Caco-2 (cell line): ENCODE results near the gene DLGAP3. TPM values are rescaled to one million over a fixed set of nuclear protein-coding genes. Genes with fewer than 3 reads are reported as not detected.

Experiments
- BruUV-seq: library from RNA; stranded (reverse); fragments of 400-500 nt; replicated peaks from 2 replicates; lab custom pipeline; 2021; lab: Mats Ljungman, UMichigan
- CTCF ChIA-PET: fragments of 300-600 bp; sonication (Branson Sonifier 250); formaldehyde crosslinking; loops from one replicate; lab custom pipeline; 2022; ENCODE audit warnings: antibody characterized with exemption; lab: Charles Lee
- POLR2A ChIA-PET: fragments of 300-600 bp; sonication (Branson Sonifier 250); formaldehyde crosslinking; loops from one replicate; lab custom pipeline; 2022; ENCODE audit warnings: antibody characterized with exemption; lab: Charles Lee
- DNase-seq, 2 experiments: peaks; one replicate each; pipeline versions ENCODE4 v3.0.0 to v3.0.0-alpha.2; 2020 to 2022
- H3K27me3 ChIP-seq: replicated peaks from 2 replicates; pipeline ENCODE4 v1.6.0; 2011; ENCODE audit warnings: low read length; ENCODE audit not compliant: control insufficient read depth, insufficient read depth
- H3K36me3 ChIP-seq: 2 replicates; pipeline ENCODE4 v1.5.1; 2011; ENCODE audit warnings: low read length; ENCODE audit not compliant: control insufficient read depth, insufficient read depth
- H3K4me1 ChIP-seq: fragments of 250-450 bp; sonication (Bioruptor Pico); 2 replicates; pipeline ENCODE4 v1.5.1; 2020; ENCODE audit warnings: mild to moderate bottlenecking
- H3K4me3 ChIP-seq: 2 replicates; pipeline ENCODE4 v1.5.1; 2011; ENCODE audit warnings: low read depth, mild to moderate bottlenecking, control low read depth, low read length
- H3K9me3 ChIP-seq: fragments of 250-450 bp; sonication (Bioruptor Pico); 2 replicates; pipeline ENCODE4 v1.5.1; 2020; ENCODE audit warnings: mild to moderate bottlenecking, moderate library complexity
- H3K27ac Mint-ChIP-seq: one replicate; pipeline ENCODE4 v1.8.0; 2022; ENCODE audit warnings: mixed read lengths; ENCODE audit not compliant: unreplicated experiment
- H3K27me3 Mint-ChIP-seq: one replicate; pipeline ENCODE4 v1.8.0; 2022; ENCODE audit warnings: mixed read lengths; ENCODE audit not compliant: insufficient read depth, unreplicated experiment
- H3K36me3 Mint-ChIP-seq: one replicate; pipeline ENCODE4 v1.8.0; 2022; ENCODE audit warnings: mild to moderate bottlenecking, mixed read lengths; ENCODE audit not compliant: insufficient read depth, unreplicated experiment
- H3K4me1 Mint-ChIP-seq: one replicate; pipeline ENCODE4 v1.8.0; 2022; ENCODE audit warnings: low read depth, mixed read lengths; ENCODE audit not compliant: unreplicated experiment
- H3K4me3 Mint-ChIP-seq: one replicate; pipeline ENCODE4 v1.8.0; 2022; ENCODE audit warnings: mild to moderate bottlenecking, moderate library complexity, mixed read lengths; ENCODE audit not compliant: unreplicated experiment
- H3K9me3 Mint-ChIP-seq: one replicate; pipeline ENCODE4 v1.8.0; 2022; ENCODE audit warnings: mixed read lengths; ENCODE audit not compliant: unreplicated experiment
- CTCF ChIP-seq, 2 experiments: fragments of 200-600 bp in 1 of 2; IDR thresholded peaks; 1 replicate in 1 of 2; 2 replicates in 1 of 2; pipeline versions ENCODE4 v1.5.1 to v1.8.0; 2011 to 2022; ENCODE audit warnings: antibody characterized with exemption in 1 of 2, control low read depth in 1 of 2, inconsistent platforms in 1 of 2, low read depth in 1 of 2, low read length in 1 of 2, mild to moderate bottlenecking in 1 of 2, moderate library complexity in 1 of 2; ENCODE audit not compliant: insufficient read depth in 1 of 2, severe bottlenecking in 1 of 2, unreplicated experiment in 1 of 2
- intact Hi-C: fragments of 100-400 bp; cut with micrococcal nuclease; formaldehyde crosslinking; loops from one replicate; pipeline ENCODE4 v1.10.0; 2022; ENCODE audit not compliant: unreplicated experiment
- total RNA-seq: library from RNA; stranded (reverse); gene quantifications from 2 replicates; pipeline ENCODE4 v1.2.3, GENCODE V29; 2022

Gene DLGAP3
- total RNA-seq, 1 experiment from 2014 or later = 0.16 TPM

GRCh38 chr1:34900775-34901502 is 28.5 kb downstream of the DLGAP3 start:
- no peaks in the 10 kb centered on the region for H3K36me3 ChIP-seq
- no peaks in the 10 kb centered on the region for H3K27me3 ChIP-seq
- H3K9me3 ChIP-seq = no peaks in the 10 kb centered on the region
- H3K4me3 ChIP-seq = no peak overlapping the region
- no peak for DNase-seq
- H3K4me3 Mint-ChIP-seq = no peak overlapping the region
- H3K27me3 Mint-ChIP-seq = peaks cover 29% of the 10 kb centered on the region
- H3K4me1 Mint-ChIP-seq = no peaks in the 10 kb centered on the region
- POLR2A ChIA-PET = no interaction called here
- BruUV-seq = no TSS peak
- no peak overlapping the region for H3K27ac Mint-ChIP-seq
- no peak for TF ChIP-seq CTCF (IDR thresholded peaks at IDR 0.05; ENCODE audit: insufficient read depth in 1 of 2, low read depth in 1 of 2, low read length in 1 of 2, severe bottlenecking in 1 of 2, unreplicated experiment in 1 of 2)
- CTCF ChIA-PET = no interaction called here
- intact Hi-C loops = no loop called here
- no peaks in the 10 kb centered on the region for H3K9me3 Mint-ChIP-seq
- H3K4me1 ChIP-seq = no peaks in the 10 kb centered on the region
- H3K36me3 Mint-ChIP-seq = no peaks in the 10 kb centered on the region

- Mint-ChIP-seq H3K4me1 (no peaks in the 10 kb centered on the region), H3K27me3 (peaks cover 29% of the 10 kb centered on the region), H3K9me3 (no peaks in the 10 kb centered on the region), H3K27ac (no peak overlapping the region), H3K36me3 (no peaks in the 10 kb centered on the region), H3K4me3 (no peak overlapping the region)
- Histone ChIP-seq H3K9me3 (no peaks in the 10 kb centered on the region), H3K4me3 (no peak overlapping the region), H3K27me3 (no peaks in the 10 kb centered on the region), H3K4me1 (no peaks in the 10 kb centered on the region), H3K36me3 (no peaks in the 10 kb centered on the region)
- BruUV-seq = no TSS peak
- CTCF ChIA-PET = no interaction called here
- no peak for DNase-seq
- POLR2A ChIA-PET = no interaction called here
- intact Hi-C loops = no loop called here
- TF ChIP-seq CTCF (IDR thresholded peaks at IDR 0.05; ENCODE audit: insufficient read depth in 1 of 2, low read depth in 1 of 2, low read length in 1 of 2, severe bottlenecking in 1 of 2, unreplicated experiment in 1 of 2) = no peak
These were observed 29.5 kb downstream of the DLGAP3 start for GRCh38 chr1:34899906-34900305.

GRCh38 chr1:34899471-34899870 is 30.0 kb downstream of the DLGAP3 start:
- H3K27me3 Mint-ChIP-seq = peaks cover 29% of the 10 kb centered on the region
- no peaks in the 10 kb centered on the region for H3K4me1 ChIP-seq
- no peaks in the 10 kb centered on the region for H3K9me3 ChIP-seq
- no peak overlapping the region for H3K4me3 ChIP-seq
- no peaks in the 10 kb centered on the region for H3K9me3 Mint-ChIP-seq
- POLR2A ChIA-PET = no interaction called here
- no peak for TF ChIP-seq CTCF (IDR thresholded peaks at IDR 0.05; ENCODE audit: insufficient read depth in 1 of 2, low read depth in 1 of 2, low read length in 1 of 2, severe bottlenecking in 1 of 2, unreplicated experiment in 1 of 2)
- intact Hi-C loops = no loop called here
- no TSS peak for BruUV-seq
- CTCF ChIA-PET = no interaction called here
- no peak overlapping the region for H3K27ac Mint-ChIP-seq
- no peaks in the 10 kb centered on the region for H3K36me3 Mint-ChIP-seq
- H3K4me1 Mint-ChIP-seq = no peaks in the 10 kb centered on the region
- H3K27me3 ChIP-seq = no peaks in the 10 kb centered on the region
- no peak for DNase-seq
- no peak overlapping the region for H3K4me3 Mint-ChIP-seq
- H3K36me3 ChIP-seq = no peaks in the 10 kb centered on the region
